ENCODE data around the gene SULT2A1. TPM values are rescaled to one million over a fixed set of nuclear protein-coding genes. Genes with fewer than 3 reads are reported as not detected.

The SULT2A1 gene
- total RNA-seq, 6 experiments from 2014 or later: 156 to 1,019 (median 382) TPM

GRCh38 chr19:47826800-47827199 is 59.3 kb downstream of the SULT2A1 start:
- no peak overlapping the region for H3K27ac ChIP-seq
- H3K4me1 ChIP-seq: no peaks in the 10 kb centered on the region
- ATAC-seq (no peak), DNase-seq (no peak)
- no peak for TF ChIP-seq CTCF (IDR thresholded peaks at IDR 0.05)
- TF ChIP-seq POLR2A (IDR thresholded peaks at IDR 0.05): no peak
- no peaks in the 10 kb centered on the region for H3K9me3 ChIP-seq
- 100% methylated on average over 1 of the region's 6 CpGs for WGBS (ENCODE audit: insufficient coverage, low coverage, low lambda C conversion rate, missing lambda C conversion rate)
- H3K27me3 ChIP-seq: no peaks in the 10 kb centered on the region
- H3K36me3 ChIP-seq: no peaks in the 10 kb centered on the region
- intact Hi-C loops (cut with DNase I): no loop called here
- H3K4me3 ChIP-seq: no peak overlapping the region

GRCh38 chr19:47824396-47824795 is 61.7 kb downstream of the SULT2A1 start:
- Histone ChIP-seq H3K36me3 (no peaks in the 10 kb centered on the region), H3K27me3 (no peaks in the 10 kb centered on the region), H3K27ac (no peak overlapping the region), H3K9me3 (no peaks in the 10 kb centered on the region), H3K4me3 (no peak overlapping the region), H3K4me1 (no peaks in the 10 kb centered on the region)
- intact Hi-C loops (cut with DNase I): no loop called here
- TF ChIP-seq CTCF (IDR thresholded peaks at IDR 0.05) (no peak), POLR2A (IDR thresholded peaks at IDR 0.05) (no peak)
- 89% methylated on average over 3 of the region's 6 CpGs for WGBS (ENCODE audit: insufficient coverage, low coverage, low lambda C conversion rate, missing lambda C conversion rate)
- DNase-seq: no peak
- no peak for ATAC-seq

GRCh38 chr19:47821460-47822020 is 64.6 kb downstream of the SULT2A1 start, which contains the start of gene CRX:
Gene CRX, plus strand, starts transcription at chr19:47821937. Its CDS starts 12,507 bp downstream, at chr19:47834444.
- no peaks in the 10 kb centered on the region for H3K36me3 ChIP-seq
- 27% methylated on average over 5 of the region's 15 CpGs for WGBS (ENCODE audit: insufficient coverage, low coverage, low lambda C conversion rate, missing lambda C conversion rate)
- H3K27me3 ChIP-seq: no peaks in the 10 kb centered on the region
- H3K9me3 ChIP-seq: no peaks in the 10 kb centered on the region
- H3K4me1 ChIP-seq: no peaks in the 10 kb centered on the region
- H3K27ac ChIP-seq: no peak within 1 kb of the TSS
- ATAC-seq: no peak
- intact Hi-C loops (cut with DNase I): no loop called here
- H3K4me3 ChIP-seq: no peak within 1 kb of the TSS
- DNase-seq: no peak
- TF ChIP-seq POLR2A (IDR thresholded peaks at IDR 0.05) (no peak), CTCF (IDR thresholded peaks at IDR 0.05) (no peak)

Other genes starting within 250 kb of the SULT2A1 start
- gene EHD2, start 172.9 kb downstream of the SULT2A1 start, total RNA-seq: 10 to 100 TPM in 3 of 6 experiments, 1 to 10 TPM in 3; 3.6 to 20.2 (median 12.8) TPM
- gene NOP53, start 140.8 kb downstream of the SULT2A1 start, total RNA-seq: 100 to 1,000 TPM in 1 of 6 experiments, 10 to 100 TPM in 5; 73.6 to 105 (median 79.4) TPM
- 100 to 1,000 TPM in 3 of 6 experiments, 10 to 100 TPM in 3; 46.4 to 141 (median 83.0) TPM for gene SELENOW, start 107.6 kb downstream of the SULT2A1 start, total RNA-seq
- not detected for gene TPRX1, start 81.8 kb downstream of the SULT2A1 start, total RNA-seq
- not detected for gene CRX, start 64.4 kb downstream of the SULT2A1 start, total RNA-seq
- gene TPRX2, start 27.1 kb downstream of the SULT2A1 start, total RNA-seq: not detected
- gene BSPH1, start 105.9 kb upstream of the SULT2A1 start, total RNA-seq: not detected
- gene ELSPBP1, start 108.3 kb upstream of the SULT2A1 start, total RNA-seq: not detected
- gene CABP5, start 157.8 kb upstream of the SULT2A1 start, total RNA-seq: not detected
- 10 to 100 TPM in 3 of 6 experiments, 1 to 10 TPM in 3; 3.8 to 29.7 (median 9.8) TPM for gene PLA2G4C, start 224.5 kb upstream of the SULT2A1 start, total RNA-seq

Data from right lobe of liver (tissue), 6 donors.